Upper lobe of right lung (tissue), 1 donor: ENCODE measurements around the gene DRAM1. TPM values are rescaled to one million over a fixed set of nuclear protein-coding genes. Genes with fewer than 3 reads are reported as not detected.

Source experiments
- ATAC-seq: fragments of 200-7000 bp; cut with Tn5 transposase; one replicate; pipeline ENCODE4 v1.9.1; 2020; ENCODE audit warnings: mild to moderate bottlenecking, moderate library complexity
- DNase-seq: peaks from one replicate; pipeline ENCODE4 v3.0.0-alpha.2; 2020
- H3K27ac ChIP-seq: fragments of 200-600 bp; one replicate; pipeline ENCODE4 v1.8.0; 2022
- H3K27me3 ChIP-seq: fragments of 200-600 bp; one replicate; pipeline ENCODE4 v1.8.0; 2022; ENCODE audit warnings: mild to moderate bottlenecking
- H3K36me3 ChIP-seq: fragments of 200-600 bp; one replicate; pipeline ENCODE4 v1.8.0; 2022
- H3K4me1 ChIP-seq: fragments of 200-600 bp; one replicate; pipeline ENCODE4 v1.8.0; 2022
- H3K4me3 ChIP-seq: fragments of 200-600 bp; one replicate; pipeline ENCODE4 v1.8.0; 2022; ENCODE audit warnings: mild to moderate bottlenecking
- H3K9me3 ChIP-seq: fragments of 200-600 bp; one replicate; pipeline ENCODE4 v1.8.0; 2022
- intact Hi-C: fragments of 100-400 bp; cut with DNase I; formaldehyde crosslinking; loops from one replicate; pipeline ENCODE4 v1.11.0; 2022
- total RNA-seq: library from RNA; stranded (reverse); fragmentation: NEBNext Ultra II Directional; extraction: Animal tissue kit (Norgen Biotek cat#: 25700); gene quantifications from one replicate; pipeline ENCODE4 v1.2.1, GENCODE V29; 2021
- TF ChIP-seq, protein P1 (sequence below): fragments of 200-600 bp; IDR thresholded peaks from one replicate; pipeline ENCODE4 v1.8.0; 2022; ENCODE audit warnings: antibody characterized with exemption
- donor health status: DM: no; HTN: yes; CAD: no; lungs with severe emphysema.

Gene DRAM1
- total RNA-seq, 1 donor from 2014 or later, result 162 TPM

DNA sequence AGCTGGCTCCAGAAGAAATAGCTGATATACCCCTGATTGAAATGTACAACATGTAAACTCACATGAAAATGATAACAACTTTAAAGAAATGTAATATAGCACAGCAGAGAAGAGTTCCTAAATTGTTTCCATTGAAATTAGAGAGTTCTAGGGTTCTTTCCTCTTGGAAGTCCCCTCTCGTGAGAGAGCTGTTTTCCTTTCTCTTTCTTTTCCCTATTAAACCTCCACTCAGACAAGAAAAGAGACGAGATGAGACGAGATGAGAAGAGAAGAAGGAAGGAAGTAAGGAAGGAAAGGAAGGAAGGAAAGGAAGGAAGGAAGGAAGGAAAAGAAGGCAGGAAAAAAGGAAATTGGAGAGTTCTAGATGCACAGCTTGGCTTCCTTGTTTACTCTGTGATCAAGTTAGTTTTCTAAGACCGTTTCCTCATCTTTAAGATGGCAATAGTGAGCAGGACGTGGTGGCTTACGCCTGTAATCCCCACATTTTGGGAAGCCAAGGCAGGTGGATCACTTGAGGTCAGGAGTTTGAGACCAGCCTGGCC is 11.9 kb downstream of the DRAM1 start:
- Histone ChIP-seq H3K36me3 (no peaks in the 10 kb centered on the region), H3K27me3 (no peaks in the 10 kb centered on the region), H3K27ac (peak overlapping the region; percentile 45), H3K4me1 (peaks cover 31% of the 10 kb centered on the region), H3K9me3 (no peaks in the 10 kb centered on the region), H3K4me3 (no peak overlapping the region)
- no peak for DNase-seq
- intact Hi-C loops, result no loop called here
- TF ChIP-seq, protein P1, sequence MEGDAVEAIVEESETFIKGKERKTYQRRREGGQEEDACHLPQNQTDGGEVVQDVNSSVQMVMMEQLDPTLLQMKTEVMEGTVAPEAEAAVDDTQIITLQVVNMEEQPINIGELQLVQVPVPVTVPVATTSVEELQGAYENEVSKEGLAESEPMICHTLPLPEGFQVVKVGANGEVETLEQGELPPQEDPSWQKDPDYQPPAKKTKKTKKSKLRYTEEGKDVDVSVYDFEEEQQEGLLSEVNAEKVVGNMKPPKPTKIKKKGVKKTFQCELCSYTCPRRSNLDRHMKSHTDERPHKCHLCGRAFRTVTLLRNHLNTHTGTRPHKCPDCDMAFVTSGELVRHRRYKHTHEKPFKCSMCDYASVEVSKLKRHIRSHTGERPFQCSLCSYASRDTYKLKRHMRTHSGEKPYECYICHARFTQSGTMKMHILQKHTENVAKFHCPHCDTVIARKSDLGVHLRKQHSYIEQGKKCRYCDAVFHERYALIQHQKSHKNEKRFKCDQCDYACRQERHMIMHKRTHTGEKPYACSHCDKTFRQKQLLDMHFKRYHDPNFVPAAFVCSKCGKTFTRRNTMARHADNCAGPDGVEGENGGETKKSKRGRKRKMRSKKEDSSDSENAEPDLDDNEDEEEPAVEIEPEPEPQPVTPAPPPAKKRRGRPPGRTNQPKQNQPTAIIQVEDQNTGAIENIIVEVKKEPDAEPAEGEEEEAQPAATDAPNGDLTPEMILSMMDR, result no peak
- no peak for ATAC-seq

DNA sequence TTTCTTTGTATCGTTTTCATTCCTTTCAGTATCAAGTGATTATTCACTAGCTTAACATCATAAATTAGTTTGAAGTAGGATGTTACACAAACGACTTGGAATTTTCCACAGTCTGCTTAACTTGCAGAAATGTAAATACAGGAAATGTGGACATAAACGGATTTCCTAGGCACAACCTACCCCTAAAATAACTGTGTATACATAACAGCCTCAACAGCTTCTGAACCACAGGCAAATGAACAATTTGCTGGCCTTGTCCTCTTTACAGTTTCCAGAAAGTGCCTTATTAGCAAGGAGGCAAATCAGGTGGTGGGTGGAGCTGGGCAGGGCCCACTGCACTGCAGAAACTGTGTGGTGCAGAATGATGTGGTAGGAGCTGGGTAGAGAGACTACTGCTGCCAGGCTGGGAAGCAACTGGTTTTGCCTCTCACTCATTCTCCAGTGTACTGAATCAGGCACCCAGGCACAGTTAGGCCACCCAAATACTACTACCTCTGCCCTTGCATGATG is 14.1 kb downstream of the DRAM1 start:
- DNase-seq, result peak; percentile 77
- intact Hi-C loops, result no loop called here
- H3K36me3 ChIP-seq, result no peaks in the 10 kb centered on the region
- no peaks in the 10 kb centered on the region for H3K27me3 ChIP-seq
- peak; percentile 94 for ATAC-seq
- H3K9me3 ChIP-seq, result no peaks in the 10 kb centered on the region
- H3K4me3 ChIP-seq, result no peak overlapping the region
- TF ChIP-seq, protein P1, result no peak
- H3K4me1 ChIP-seq, result peaks cover 26% of the 10 kb centered on the region
- peak overlapping the region; percentile 68 for H3K27ac ChIP-seq

DNA sequence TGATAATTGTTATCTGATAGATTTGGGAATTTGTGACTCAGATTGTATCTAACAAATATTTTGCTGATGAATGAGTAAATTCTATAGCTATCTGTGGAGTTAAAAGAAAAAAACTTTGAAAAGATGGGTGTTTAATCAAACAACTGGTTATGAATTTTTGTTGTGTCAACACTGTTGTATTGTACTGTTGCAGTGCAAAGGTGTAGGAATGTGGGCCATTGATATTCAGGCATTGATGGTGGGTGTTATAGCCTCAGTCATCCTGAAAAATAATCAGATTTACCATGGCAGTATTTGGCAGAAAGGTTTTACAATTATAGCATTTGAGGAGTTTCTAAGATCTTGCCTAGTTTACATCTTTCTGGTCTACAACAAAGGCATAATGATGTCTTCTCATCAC is 15.4 kb downstream of the DRAM1 start:
- intact Hi-C loops, result no loop called here

DNA sequence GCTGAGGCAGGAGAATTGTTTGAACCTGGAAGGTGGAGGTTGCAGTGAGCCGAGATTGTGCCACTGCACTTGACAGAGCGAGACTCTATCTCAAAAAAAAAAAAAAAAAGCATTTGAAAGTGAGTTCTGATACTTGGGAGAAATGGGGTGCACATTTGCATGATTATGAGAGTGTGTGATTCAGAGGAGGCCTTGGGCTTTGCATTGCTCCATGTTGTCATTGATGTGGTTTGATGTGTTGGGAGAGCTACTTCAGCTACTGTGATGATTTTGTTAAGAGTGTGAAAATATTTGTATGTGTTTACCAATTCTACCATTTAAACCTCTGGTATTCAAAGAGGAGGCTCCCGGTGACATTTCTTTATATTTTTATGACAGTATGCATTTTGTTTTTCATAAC is 24.4 kb downstream of the DRAM1 start:
- Histone ChIP-seq H3K27me3 (no peaks in the 10 kb centered on the region), H3K4me1 (peaks cover 23% of the 10 kb centered on the region), H3K9me3 (no peaks in the 10 kb centered on the region), H3K4me3 (no peak overlapping the region), H3K27ac (peak overlapping the region; percentile 25), H3K36me3 (peaks cover 32% of the 10 kb centered on the region)
- intact Hi-C loops, result no loop called here
- TF ChIP-seq, protein P1, result no peak
- no peak for ATAC-seq
- no peak for DNase-seq

More for the DNA sequence above, 15.4 kb downstream of the DRAM1 start:
- no peak for ATAC-seq
- H3K27me3 ChIP-seq, result no peaks in the 10 kb centered on the region
- H3K4me1 ChIP-seq, result peaks cover 25% of the 10 kb centered on the region
- no peak overlapping the region for H3K4me3 ChIP-seq
- H3K9me3 ChIP-seq, result no peaks in the 10 kb centered on the region
- TF ChIP-seq, protein P1, result no peak
- DNase-seq, result no peak
- H3K36me3 ChIP-seq, result no peaks in the 10 kb centered on the region
- peak overlapping the region; percentile 68 for H3K27ac ChIP-seq

DNA sequence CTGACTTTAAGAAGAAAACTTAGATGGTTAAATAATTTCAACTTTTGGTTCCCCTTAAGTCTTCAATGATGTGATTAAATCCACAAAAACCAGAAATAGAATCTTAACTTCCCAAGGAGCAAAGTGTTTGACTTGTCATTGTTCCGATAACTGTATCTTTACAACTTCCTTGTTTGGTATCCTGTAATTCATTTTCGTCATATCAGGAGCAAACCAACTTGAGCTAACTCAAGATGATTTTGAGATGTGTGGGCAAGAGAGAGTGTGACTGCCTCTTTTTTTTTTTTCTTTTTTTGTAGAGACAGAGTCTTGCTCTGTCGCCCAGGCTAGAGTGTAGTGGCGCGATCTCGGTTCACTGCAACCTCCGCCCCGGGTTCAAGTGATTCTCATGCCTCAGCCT is 25.3 kb downstream of the DRAM1 start:
- Histone ChIP-seq H3K36me3 (peaks cover 32% of the 10 kb centered on the region), H3K27me3 (no peaks in the 10 kb centered on the region), H3K4me3 (no peak overlapping the region), H3K4me1 (peaks cover 23% of the 10 kb centered on the region), H3K9me3 (no peaks in the 10 kb centered on the region), H3K27ac (peak overlapping the region; percentile 25)
- TF ChIP-seq, protein P1, result no peak
- intact Hi-C loops, result no loop called here
- ATAC-seq (peak; percentile 82), DNase-seq (peak; percentile 47)
